Thyroid gland (tissue), 4 donors: ENCODE data around the gene XRCC4.

Experiments
- POLR2A ChIP-seq, 2 donors: fragments of 450-650 bp; IDR thresholded peaks; one replicate each; pipeline ENCODE4 v1.6.1; 2017; ENCODE audit warnings: antibody characterized with exemption in 2 of 2, mild to moderate bottlenecking in 2 of 2, moderate library complexity in 1 of 2
- TF ChIP-seq, protein P1 (sequence below), 6 experiments: fragments of 200-600 bp in 3 of 6; fragments of 450-650 bp in 3 of 6; sonication (generic) in 3 of 6; IDR thresholded peaks; one replicate each; pipeline ENCODE4 v1.5.1; 2016 to 2019; ENCODE audit warnings: antibody characterized with exemption in 6 of 6, mild to moderate bottlenecking in 2 of 6, inconsistent platforms in 1 of 6, moderate library complexity in 1 of 6

DNA sequence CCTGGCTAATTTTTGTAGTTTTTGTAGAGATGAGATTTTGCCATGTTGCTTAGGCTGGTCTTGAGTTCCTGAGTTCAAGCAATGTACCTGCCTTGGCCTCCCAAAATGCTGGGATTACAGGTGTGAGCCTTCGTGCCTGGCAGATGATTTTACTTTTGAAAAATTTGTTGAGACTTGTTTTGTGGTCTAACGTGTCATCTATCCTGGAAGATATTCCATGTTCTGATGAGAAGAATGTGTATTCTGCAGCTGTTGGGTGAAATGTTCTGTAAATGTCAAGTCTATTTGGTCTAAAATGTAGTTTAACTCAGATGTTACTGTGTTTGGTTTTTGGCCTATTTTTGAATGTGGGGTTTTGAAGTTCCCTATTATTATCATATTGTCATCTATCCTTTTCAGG, 145.6 kb downstream of the XRCC4 start:
- TF ChIP-seq, protein P1, sequence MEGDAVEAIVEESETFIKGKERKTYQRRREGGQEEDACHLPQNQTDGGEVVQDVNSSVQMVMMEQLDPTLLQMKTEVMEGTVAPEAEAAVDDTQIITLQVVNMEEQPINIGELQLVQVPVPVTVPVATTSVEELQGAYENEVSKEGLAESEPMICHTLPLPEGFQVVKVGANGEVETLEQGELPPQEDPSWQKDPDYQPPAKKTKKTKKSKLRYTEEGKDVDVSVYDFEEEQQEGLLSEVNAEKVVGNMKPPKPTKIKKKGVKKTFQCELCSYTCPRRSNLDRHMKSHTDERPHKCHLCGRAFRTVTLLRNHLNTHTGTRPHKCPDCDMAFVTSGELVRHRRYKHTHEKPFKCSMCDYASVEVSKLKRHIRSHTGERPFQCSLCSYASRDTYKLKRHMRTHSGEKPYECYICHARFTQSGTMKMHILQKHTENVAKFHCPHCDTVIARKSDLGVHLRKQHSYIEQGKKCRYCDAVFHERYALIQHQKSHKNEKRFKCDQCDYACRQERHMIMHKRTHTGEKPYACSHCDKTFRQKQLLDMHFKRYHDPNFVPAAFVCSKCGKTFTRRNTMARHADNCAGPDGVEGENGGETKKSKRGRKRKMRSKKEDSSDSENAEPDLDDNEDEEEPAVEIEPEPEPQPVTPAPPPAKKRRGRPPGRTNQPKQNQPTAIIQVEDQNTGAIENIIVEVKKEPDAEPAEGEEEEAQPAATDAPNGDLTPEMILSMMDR (IDR thresholded peaks at IDR 0.05) = no peak
- TF ChIP-seq POLR2A (IDR thresholded peaks at IDR 0.05) = no peak
